Measurements from ENCODE around the gene COG8. TPM values are rescaled to one million over a fixed set of nuclear protein-coding genes. Genes with fewer than 3 reads are reported as not detected.

The COG8 gene
- total and polyA plus RNA-seq, 9 of the 15 experiments (the other 6 are each of a cell fraction or from before 2014, with no cell fraction given): 3.7 to 42.6 (median 30.1) TPM

DNA sequence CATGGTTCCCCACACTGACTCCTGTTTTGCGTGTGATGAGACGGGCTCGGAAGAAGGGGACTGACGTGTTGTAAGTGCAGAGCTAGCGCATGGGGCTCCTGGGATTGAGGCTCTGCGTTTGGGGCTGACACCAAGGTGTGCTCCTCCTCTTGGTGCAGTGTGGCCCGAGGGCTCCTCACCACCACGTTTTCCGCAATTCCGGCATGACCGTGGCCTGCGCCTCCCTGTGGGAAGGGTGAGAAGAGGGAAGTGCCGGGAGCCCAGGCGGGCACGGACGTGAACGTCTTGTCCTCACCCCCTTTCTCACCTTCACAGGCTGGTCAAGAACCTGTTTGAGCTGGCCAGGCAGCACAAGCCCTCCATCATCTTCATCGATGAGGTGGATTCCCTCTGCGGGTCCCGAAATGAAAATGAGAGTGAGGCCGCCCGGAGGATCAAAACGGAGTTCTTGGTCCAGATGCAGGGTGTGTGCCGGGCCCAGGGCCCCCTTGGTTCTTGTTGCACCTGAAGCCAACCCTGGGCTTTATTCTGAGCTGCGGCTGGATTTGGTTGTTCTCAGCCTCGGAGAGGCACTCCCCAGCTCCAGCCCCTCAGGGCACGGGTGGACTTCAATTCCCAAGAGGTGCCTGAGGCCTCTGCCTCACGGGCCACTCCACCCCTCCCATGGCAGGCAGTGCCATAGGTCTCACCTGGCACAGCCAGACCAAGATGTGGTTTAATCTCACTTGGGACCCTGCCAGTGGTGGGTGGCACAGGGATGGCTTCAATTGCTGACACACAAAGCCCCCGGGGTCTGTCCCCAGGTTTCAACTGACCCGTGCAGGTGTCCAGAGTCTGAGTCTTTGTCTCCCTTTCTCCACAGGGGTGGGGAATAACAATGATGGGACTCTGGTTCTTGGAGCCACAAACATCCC lies 19.3 kb downstream of the COG8 start:
- Histone ChIP-seq H3K9ac (ENCODE audit: insufficient read depth in 1 of 2, low read depth in 2 of 2, low read length in 2 of 2) (peak overlapping the region in 1 of 2 experiments; percentile 32; a peak in 1 of 4 replicates), H3K27ac (ENCODE audit: extremely low read depth, low read depth, low read length) (no peak overlapping the region), H3K79me2 (ENCODE audit: control insufficient read depth, insufficient read depth, low read length) (peaks cover 39% of the 10 kb centered on the region), H2AFZ (ENCODE audit: low read depth, low read length) (no peak overlapping the region), H4K20me1 (replicated peaks; ENCODE audit: control insufficient read depth, insufficient read depth, low read length) (peaks cover 17% of the 10 kb centered on the region; the same call in 1 of the 2 replicates), H3K9me1 (ENCODE audit: control insufficient read depth, insufficient read depth, low read length) (no peaks in the 10 kb centered on the region), H3K9me3 (replicated peaks; ENCODE audit: control insufficient read depth, insufficient read depth, low read depth, low read length) (no peaks in the 10 kb centered on the region), H3K4me1 (replicated peaks in 1 of 2; ENCODE audit: control insufficient read depth in 2 of 2, insufficient read depth in 2 of 2, low read length in 2 of 2) (peaks cover 2 to 27% of the 10 kb centered on the region in 2 experiments; a peak in 4 of 5 replicates), H3K27me3 (ENCODE audit: control insufficient read depth in 2 of 2, insufficient read depth in 2 of 2, low read length in 2 of 2) (no peaks in the 10 kb centered on the region), H3K4me2 (ENCODE audit: insufficient read depth, low read length) (no peak overlapping the region), H3K4me3 (no peak overlapping the region), H3K36me3 (ENCODE audit: control insufficient read depth, insufficient read depth, low read length) (peaks cover 95% of the 10 kb centered on the region)
- in situ Hi-C loops (cut with MboI): no loop called here
- DNase-seq (ENCODE audit: extremely low read depth in 1 of 4, low spot score in 3 of 4): no peak
- ATAC-seq: no peak
- FAIRE-seq: no peak
- POLR2A ChIA-PET: interaction anchor here (1.0 kb wide), 1 partner anchor 9 kb away, joined by 4 read pairs; no protein-coding TSS in a partner anchor
- CTCF ChIA-PET (ENCODE audit: low intra/inter-chr PET ratio): no interaction called here
- no TSS peak for BruUV-seq (replicated peaks)
- intact Hi-C loops (cut with micrococcal nuclease): no loop called here
- TF ChIP-seq, protein P1, sequence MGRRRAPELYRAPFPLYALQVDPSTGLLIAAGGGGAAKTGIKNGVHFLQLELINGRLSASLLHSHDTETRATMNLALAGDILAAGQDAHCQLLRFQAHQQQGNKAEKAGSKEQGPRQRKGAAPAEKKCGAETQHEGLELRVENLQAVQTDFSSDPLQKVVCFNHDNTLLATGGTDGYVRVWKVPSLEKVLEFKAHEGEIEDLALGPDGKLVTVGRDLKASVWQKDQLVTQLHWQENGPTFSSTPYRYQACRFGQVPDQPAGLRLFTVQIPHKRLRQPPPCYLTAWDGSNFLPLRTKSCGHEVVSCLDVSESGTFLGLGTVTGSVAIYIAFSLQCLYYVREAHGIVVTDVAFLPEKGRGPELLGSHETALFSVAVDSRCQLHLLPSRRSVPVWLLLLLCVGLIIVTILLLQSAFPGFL (CRISPR knock-in tag; IDR thresholded peaks at IDR 0.05): no peak
- no peak for TF ChIP-seq GTF2F1 (IDR thresholded peaks at IDR 0.05; ENCODE audit: low read depth, low read length)
- peak; percentile 41 for TF ChIP-seq RBFOX2 (IDR thresholded peaks at IDR 0.05; ENCODE audit: low read depth, low read length)
- TF ChIP-seq POLR2G (IDR thresholded peaks at IDR 0.05; ENCODE audit: low read depth, low read length): peak; percentile 67
- no peak for TF ChIP-seq CREB1 (IDR thresholded peaks at IDR 0.05)
- no peak for TF ChIP-seq CREB1 (CRISPR knock-in tag; IDR thresholded peaks at IDR 0.05)
- TF ChIP-seq, protein P2, sequence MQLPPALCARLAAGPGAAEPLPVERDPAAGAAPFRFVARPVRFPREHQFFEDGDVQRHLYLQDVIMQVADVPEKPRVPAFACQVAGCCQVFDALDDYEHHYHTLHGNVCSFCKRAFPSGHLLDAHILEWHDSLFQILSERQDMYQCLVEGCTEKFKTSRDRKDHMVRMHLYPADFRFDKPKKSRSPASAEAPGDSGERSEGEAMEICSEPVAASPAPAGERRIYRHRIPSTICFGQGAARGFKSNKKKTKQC (CRISPR knock-in tag; IDR thresholded peaks at IDR 0.05): no peak
- TF ChIP-seq, protein P3, sequence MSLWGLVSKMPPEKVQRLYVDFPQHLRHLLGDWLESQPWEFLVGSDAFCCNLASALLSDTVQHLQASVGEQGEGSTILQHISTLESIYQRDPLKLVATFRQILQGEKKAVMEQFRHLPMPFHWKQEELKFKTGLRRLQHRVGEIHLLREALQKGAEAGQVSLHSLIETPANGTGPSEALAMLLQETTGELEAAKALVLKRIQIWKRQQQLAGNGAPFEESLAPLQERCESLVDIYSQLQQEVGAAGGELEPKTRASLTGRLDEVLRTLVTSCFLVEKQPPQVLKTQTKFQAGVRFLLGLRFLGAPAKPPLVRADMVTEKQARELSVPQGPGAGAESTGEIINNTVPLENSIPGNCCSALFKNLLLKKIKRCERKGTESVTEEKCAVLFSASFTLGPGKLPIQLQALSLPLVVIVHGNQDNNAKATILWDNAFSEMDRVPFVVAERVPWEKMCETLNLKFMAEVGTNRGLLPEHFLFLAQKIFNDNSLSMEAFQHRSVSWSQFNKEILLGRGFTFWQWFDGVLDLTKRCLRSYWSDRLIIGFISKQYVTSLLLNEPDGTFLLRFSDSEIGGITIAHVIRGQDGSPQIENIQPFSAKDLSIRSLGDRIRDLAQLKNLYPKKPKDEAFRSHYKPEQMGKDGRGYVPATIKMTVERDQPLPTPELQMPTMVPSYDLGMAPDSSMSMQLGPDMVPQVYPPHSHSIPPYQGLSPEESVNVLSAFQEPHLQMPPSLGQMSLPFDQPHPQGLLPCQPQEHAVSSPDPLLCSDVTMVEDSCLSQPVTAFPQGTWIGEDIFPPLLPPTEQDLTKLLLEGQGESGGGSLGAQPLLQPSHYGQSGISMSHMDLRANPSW (CRISPR knock-in tag; IDR thresholded peaks at IDR 0.05): no peak
- TF ChIP-seq CTBP1 (IDR thresholded peaks at IDR 0.05; ENCODE audit: borderline replicate concordance): no peak
- WGBS (ENCODE audit: insufficient coverage, low coverage, missing lambda C conversion rate): 93% methylated on average over 22 of the region's 30 CpGs

Measured in K562 (cell line).